Parathyroid adenoma (tissue), 2 donors: ENCODE data around the gene RPS6KA2.

ENCODE experiments used
- H2AFZ ChIP-seq: fragments of 300-600 bp; sonication (generic); one replicate; pipeline ENCODE4 v1.7.0; 2017; ENCODE audit warnings: antibody characterized with exemption, mild to moderate bottlenecking
- H3K27ac ChIP-seq: fragments of 300-600 bp; sonication (generic); one replicate; pipeline ENCODE4 v1.7.0; 2017
- H3K27me3 ChIP-seq: fragments of 300-600 bp; sonication (generic); one replicate; pipeline ENCODE4 v1.7.0; 2017; ENCODE audit warnings: low read length; ENCODE audit not compliant: control insufficient read depth, insufficient read depth
- H3K36me3 ChIP-seq: fragments of 300-600 bp; sonication (generic); one replicate; pipeline ENCODE4 v1.7.0; 2017; ENCODE audit warnings: low read length; ENCODE audit not compliant: control insufficient read depth, insufficient read depth
- H3K4me1 ChIP-seq: fragments of 300-600 bp; sonication (generic); one replicate; pipeline ENCODE4 v1.7.0; 2017; ENCODE audit warnings: control low read depth
- H3K4me2 ChIP-seq: fragments of 300-600 bp; sonication (generic); one replicate; pipeline ENCODE4 v1.7.0; 2017; ENCODE audit warnings: low read length
- H3K4me3 ChIP-seq: fragments of 300-600 bp; sonication (generic); one replicate; pipeline ENCODE4 v1.7.0; 2017; ENCODE audit warnings: low read depth, low read length
- H3K79me2 ChIP-seq: fragments of 300-600 bp; sonication (generic); one replicate; pipeline ENCODE4 v1.7.0; 2017; ENCODE audit warnings: control low read depth
- H3K9ac ChIP-seq: fragments of 300-600 bp; sonication (generic); one replicate; pipeline ENCODE4 v1.7.0; 2017; ENCODE audit warnings: mild to moderate bottlenecking
- H3K9me3 ChIP-seq: fragments of 300-600 bp; sonication (generic); one replicate; pipeline ENCODE4 v1.7.0; 2017; ENCODE audit warnings: low read length; ENCODE audit not compliant: control insufficient read depth
- CTCF ChIP-seq: fragments of 300-600 bp; sonication (generic); IDR thresholded peaks from one replicate; pipeline ENCODE4 v1.7.0; 2017; ENCODE audit warnings: antibody characterized with exemption, mild to moderate bottlenecking
- donor health status: primary hyperparathyroidism.

Gene RPS6KA2

GRCh38 chr6:166459906-166460305 lies 167.1 kb downstream of the RPS6KA2 start:
- Histone ChIP-seq H3K9ac (no peak overlapping the region), H3K9me3 (no peaks in the 10 kb centered on the region), H3K4me1 (peaks cover 3% of the 10 kb centered on the region), H2AFZ (no peak overlapping the region), H3K4me3 (no peak overlapping the region), H3K36me3 (no peaks in the 10 kb centered on the region), H3K79me2 (no peaks in the 10 kb centered on the region), H3K27me3 (no peaks in the 10 kb centered on the region), H3K4me2 (no peak overlapping the region), H3K27ac (no peak overlapping the region)
- no peak for TF ChIP-seq CTCF

- H3K4me3 ChIP-seq: no peak overlapping the region
- peaks cover 3% of the 10 kb centered on the region for H3K4me1 ChIP-seq
- H3K4me2 ChIP-seq: no peak overlapping the region
- no peaks in the 10 kb centered on the region for H3K9me3 ChIP-seq
- no peaks in the 10 kb centered on the region for H3K27me3 ChIP-seq
- H2AFZ ChIP-seq: no peak overlapping the region
- H3K9ac ChIP-seq: no peak overlapping the region
- no peaks in the 10 kb centered on the region for H3K79me2 ChIP-seq
- TF ChIP-seq CTCF: no peak
- H3K27ac ChIP-seq: no peak overlapping the region
- no peaks in the 10 kb centered on the region for H3K36me3 ChIP-seq
Measured at GRCh38 chr6:166459272-166459671, 167.8 kb downstream of the RPS6KA2 start.

- no peaks in the 10 kb centered on the region for H3K79me2 ChIP-seq
- H2AFZ ChIP-seq: no peak overlapping the region
- no peaks in the 10 kb centered on the region for H3K27me3 ChIP-seq
- H3K9me3 ChIP-seq: no peaks in the 10 kb centered on the region
- no peak overlapping the region for H3K4me3 ChIP-seq
- H3K4me1 ChIP-seq: peaks cover 3% of the 10 kb centered on the region
- H3K4me2 ChIP-seq: no peak overlapping the region
- H3K27ac ChIP-seq: no peak overlapping the region
- H3K36me3 ChIP-seq: no peaks in the 10 kb centered on the region
- no peak overlapping the region for H3K9ac ChIP-seq
- TF ChIP-seq CTCF: peak; percentile 8
Measured at GRCh38 chr6:166456395-166457156, 170.5 kb downstream of the RPS6KA2 start.

- H3K4me3 ChIP-seq: no peak overlapping the region
- TF ChIP-seq CTCF: no peak
- H3K36me3 ChIP-seq: no peaks in the 10 kb centered on the region
Measured at GRCh38 chr6:166454692-166455515, 172.1 kb downstream of the RPS6KA2 start.

More at GRCh38 chr6:166454692-166455515, 172.1 kb downstream of the RPS6KA2 start:
- Histone ChIP-seq H3K9me3 (no peaks in the 10 kb centered on the region), H3K79me2 (no peaks in the 10 kb centered on the region), H3K27me3 (no peaks in the 10 kb centered on the region), H3K27ac (no peak overlapping the region), H2AFZ (no peak overlapping the region), H3K4me2 (no peak overlapping the region), H3K9ac (no peak overlapping the region), H3K4me1 (no peaks in the 10 kb centered on the region)
